ENCODE results near the gene KBTBD6.
A peak's percentile ranks its signal among the peaks of the same experiment; 100 is the strongest.
"Not testable (repeated sequence)": the region's sequence is repeated elsewhere in the genome, so short reads cannot be mapped to it uniquely, and the experiment has no call there.

KBTBD6 gene

GRCh38 chr13:41133951-41134350 lies 1.3 kb upstream of the KBTBD6 start:
- no peak for DNase-seq

GRCh38 chr13:41131660-41132511 lies 716 bp downstream of the KBTBD6 start:
- peak; percentile 47 to 56 for DNase-seq

GRCh38 chr13:41131189-41131588 lies 1.4 kb downstream of the KBTBD6 start:
- DNase-seq, result not testable (repeated sequence)

- DNase-seq, result peak in 1 of 2 experiments; percentile 49
Observed at GRCh38 chr13:41130356-41130755, 2.2 kb downstream of the KBTBD6 start.

- DNase-seq, result no peak
Observed at GRCh38 chr13:41127701-41128100, 4.9 kb downstream of the KBTBD6 start.

- DNase-seq, result no peak
Observed at GRCh38 chr13:41122838-41123237, 9.8 kb downstream of the KBTBD6 start.

- no peak for DNase-seq
Observed at GRCh38 chr13:41117869-41118268, 14.7 kb downstream of the KBTBD6 start.

- no peak for DNase-seq
Observed at GRCh38 chr13:41111454-41111853, 21.1 kb downstream of the KBTBD6 start.

GRCh38 chr13:41107584-41108014 lies 25.0 kb downstream of the KBTBD6 start:
- no peak for DNase-seq

GRCh38 chr13:41107104-41107571 lies 25.5 kb downstream of the KBTBD6 start:
- DNase-seq, result no peak

GRCh38 chr13:41099986-41100385 lies 32.6 kb downstream of the KBTBD6 start:
- no peak for DNase-seq

GRCh38 chr13:41098761-41099160 lies 33.8 kb downstream of the KBTBD6 start:
- DNase-seq, result no peak

GRCh38 chr13:41095681-41096080 lies 36.9 kb downstream of the KBTBD6 start:
- DNase-seq, result not testable (repeated sequence)

- no peak for DNase-seq
Observed at GRCh38 chr13:41085961-41086585, 46.5 kb downstream of the KBTBD6 start.

- no peak for DNase-seq
Observed at GRCh38 chr13:41079725-41080124, 52.9 kb downstream of the KBTBD6 start.

All from NCI-H526 (cell line).